AG04450 (cell line): ENCODE measurements around the gene NT5C. TPM values are rescaled to one million over a fixed set of nuclear protein-coding genes. Genes with fewer than 3 reads are reported as not detected.
A peak's percentile ranks its signal among the peaks of the same experiment; 100 is the strongest.

Experiments
- CTCF ChIA-PET: fragments of 300-600, 350-600 bp; formaldehyde crosslinking; extraction: SDS; loops from one replicate; lab custom pipeline; 2022; ENCODE audit warnings: antibody characterized with exemption, inconsistent platforms; lab: Charles Lee
- POLR2A ChIA-PET: fragments of 350-600 bp; formaldehyde crosslinking; extraction: SDS; loops from one replicate; lab custom pipeline; 2021; ENCODE audit warnings: antibody characterized with exemption, inconsistent platforms; lab: Yijun Ruan, JAX
- DNase-seq: peaks from one replicate; pipeline ENCODE4 v3.0.0-alpha.2; 2011; ENCODE audit warnings: low read depth, low spot score
- H3K27ac ChIP-seq: one replicate; pipeline ENCODE4 v1.5.1; 2012; ENCODE audit warnings: low read depth, low read length, control low read depth
- H3K27me3 ChIP-seq: one replicate; pipeline ENCODE4 v1.6.0; 2012; ENCODE audit warnings: low read length; ENCODE audit not compliant: control insufficient read depth, insufficient read depth
- H3K4me3 ChIP-seq: 2 replicates; pipeline ENCODE4 v1.5.1; 2011; ENCODE audit warnings: mild to moderate bottlenecking, low read depth, low read length, control low read depth
- H3K9me3 ChIP-seq: 2 replicates; pipeline ENCODE4 v1.5.1; 2012; ENCODE audit warnings: low read length; ENCODE audit not compliant: control insufficient read depth, insufficient read depth
- polyA plus RNA-seq: library from polyadenylated mRNA; depleted of rRNA; stranded (reverse); fragments of >200 nt; gene quantifications from 2 replicates; pipeline ENCODE4 v1.2.3, GENCODE V29; 2011
- TF ChIP-seq, protein P1 (sequence below): IDR thresholded peaks from 2 replicates; pipeline ENCODE4 v1.5.1; 2011; ENCODE audit warnings: low read depth, low read length, control low read depth, inconsistent platforms

The NT5C gene
- polyA plus RNA-seq, 1 experiment = 22.6 TPM

DNA sequence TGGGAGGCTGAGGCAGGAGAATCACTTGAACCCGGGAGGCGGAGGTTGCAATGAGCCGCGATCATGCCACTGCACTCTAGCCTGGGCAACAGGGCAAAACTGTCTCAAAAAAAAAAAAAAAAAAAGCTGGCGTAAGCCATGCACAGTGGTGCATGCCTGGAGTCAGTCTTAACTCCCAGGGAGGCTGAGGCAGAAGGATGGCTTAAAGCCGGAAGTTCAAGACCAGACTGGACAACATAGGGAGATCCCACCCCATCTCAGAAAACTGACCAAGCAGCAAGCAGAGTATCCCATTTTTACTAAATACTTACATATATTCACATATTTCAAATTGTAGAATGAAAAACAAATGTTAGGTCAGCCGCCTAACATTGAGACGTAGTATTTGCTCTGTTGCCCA, 4.6 kb downstream of the NT5C start:
- no peaks in the 10 kb centered on the region for H3K27me3 ChIP-seq
- CTCF ChIA-PET = interaction anchor here (0.6 to 2.1 kb wide), 3 partner anchors 13 to 263 kb away, joined by 4 to 13 read pairs (median 9); no protein-coding TSS in a partner anchor
- no peak for DNase-seq
- H3K9me3 ChIP-seq = peaks cover 5% of the 10 kb centered on the region; the same call in 1 of the 2 replicates
- TF ChIP-seq, protein P1, sequence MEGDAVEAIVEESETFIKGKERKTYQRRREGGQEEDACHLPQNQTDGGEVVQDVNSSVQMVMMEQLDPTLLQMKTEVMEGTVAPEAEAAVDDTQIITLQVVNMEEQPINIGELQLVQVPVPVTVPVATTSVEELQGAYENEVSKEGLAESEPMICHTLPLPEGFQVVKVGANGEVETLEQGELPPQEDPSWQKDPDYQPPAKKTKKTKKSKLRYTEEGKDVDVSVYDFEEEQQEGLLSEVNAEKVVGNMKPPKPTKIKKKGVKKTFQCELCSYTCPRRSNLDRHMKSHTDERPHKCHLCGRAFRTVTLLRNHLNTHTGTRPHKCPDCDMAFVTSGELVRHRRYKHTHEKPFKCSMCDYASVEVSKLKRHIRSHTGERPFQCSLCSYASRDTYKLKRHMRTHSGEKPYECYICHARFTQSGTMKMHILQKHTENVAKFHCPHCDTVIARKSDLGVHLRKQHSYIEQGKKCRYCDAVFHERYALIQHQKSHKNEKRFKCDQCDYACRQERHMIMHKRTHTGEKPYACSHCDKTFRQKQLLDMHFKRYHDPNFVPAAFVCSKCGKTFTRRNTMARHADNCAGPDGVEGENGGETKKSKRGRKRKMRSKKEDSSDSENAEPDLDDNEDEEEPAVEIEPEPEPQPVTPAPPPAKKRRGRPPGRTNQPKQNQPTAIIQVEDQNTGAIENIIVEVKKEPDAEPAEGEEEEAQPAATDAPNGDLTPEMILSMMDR = no peak
- H3K27ac ChIP-seq = no peak overlapping the region
- POLR2A ChIA-PET = no interaction called here
- no peak overlapping the region for H3K4me3 ChIP-seq

DNA sequence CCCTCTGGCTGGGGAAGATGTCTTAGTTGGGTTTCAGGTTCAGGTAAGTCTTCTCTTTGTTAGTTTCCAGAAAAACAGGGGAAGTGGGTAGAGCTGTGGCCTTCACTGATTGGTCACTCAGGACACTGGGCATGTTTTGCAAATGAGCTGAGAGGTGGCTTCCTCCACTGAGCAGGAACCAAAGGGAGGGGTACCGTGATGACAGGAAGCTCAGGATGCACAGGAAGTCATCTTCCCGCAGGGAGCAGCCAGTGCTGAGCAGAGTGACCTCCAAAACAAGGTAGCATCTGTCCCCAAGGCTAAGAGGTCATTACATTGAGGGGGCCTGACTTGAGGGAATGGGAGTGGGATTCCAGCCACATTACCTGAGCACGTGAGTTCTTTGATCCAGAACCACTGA, 5.6 kb downstream of the NT5C start:
- Histone ChIP-seq H3K27ac (no peak overlapping the region), H3K9me3 (peaks cover 5% of the 10 kb centered on the region; the same call in 1 of the 2 replicates), H3K27me3 (no peaks in the 10 kb centered on the region), H3K4me3 (no peak overlapping the region)
- TF ChIP-seq, protein P1 = no peak
- ChIA-PET POLR2A (no interaction called here), CTCF (interaction anchor here (5.2 kb wide), 1 partner anchor 12 kb away, joined by 44 read pairs; no protein-coding TSS in a partner anchor)
- DNase-seq = no peak

DNA sequence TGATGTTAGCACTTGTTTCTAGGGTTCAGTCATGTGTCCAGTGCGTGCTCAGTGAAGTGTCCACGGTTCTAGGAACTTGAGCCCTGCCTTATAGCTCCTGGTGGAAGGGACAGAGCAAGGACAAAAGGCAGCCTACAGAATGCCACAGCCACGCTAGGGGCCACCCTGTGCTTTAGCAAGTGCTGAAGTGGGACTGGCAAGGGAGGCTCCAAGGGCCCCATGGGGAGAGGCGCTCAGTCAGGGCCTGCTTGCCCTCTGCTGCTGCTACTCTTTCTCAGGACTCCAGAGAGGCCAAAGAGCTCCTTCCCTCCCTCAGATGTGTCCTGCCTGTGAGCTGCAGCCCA, 6.8 kb downstream of the NT5C start:
- Histone ChIP-seq H3K9me3 (peaks cover 5% of the 10 kb centered on the region; the same call in 1 of the 2 replicates), H3K4me3 (no peak overlapping the region), H3K27ac (no peak overlapping the region), H3K27me3 (no peaks in the 10 kb centered on the region)
- CTCF ChIA-PET = interaction anchor here (1.0 to 5.2 kb wide), 3 partner anchors 11 to 77 kb away, joined by 5 to 44 read pairs (median 9); no protein-coding TSS in a partner anchor
- DNase-seq = no peak
- TF ChIP-seq, protein P1 = no peak
- POLR2A ChIA-PET = interaction anchor here (1.2 kb wide), 1 partner anchor 15 kb away, joined by 4 read pairs; no protein-coding TSS in a partner anchor

DNA sequence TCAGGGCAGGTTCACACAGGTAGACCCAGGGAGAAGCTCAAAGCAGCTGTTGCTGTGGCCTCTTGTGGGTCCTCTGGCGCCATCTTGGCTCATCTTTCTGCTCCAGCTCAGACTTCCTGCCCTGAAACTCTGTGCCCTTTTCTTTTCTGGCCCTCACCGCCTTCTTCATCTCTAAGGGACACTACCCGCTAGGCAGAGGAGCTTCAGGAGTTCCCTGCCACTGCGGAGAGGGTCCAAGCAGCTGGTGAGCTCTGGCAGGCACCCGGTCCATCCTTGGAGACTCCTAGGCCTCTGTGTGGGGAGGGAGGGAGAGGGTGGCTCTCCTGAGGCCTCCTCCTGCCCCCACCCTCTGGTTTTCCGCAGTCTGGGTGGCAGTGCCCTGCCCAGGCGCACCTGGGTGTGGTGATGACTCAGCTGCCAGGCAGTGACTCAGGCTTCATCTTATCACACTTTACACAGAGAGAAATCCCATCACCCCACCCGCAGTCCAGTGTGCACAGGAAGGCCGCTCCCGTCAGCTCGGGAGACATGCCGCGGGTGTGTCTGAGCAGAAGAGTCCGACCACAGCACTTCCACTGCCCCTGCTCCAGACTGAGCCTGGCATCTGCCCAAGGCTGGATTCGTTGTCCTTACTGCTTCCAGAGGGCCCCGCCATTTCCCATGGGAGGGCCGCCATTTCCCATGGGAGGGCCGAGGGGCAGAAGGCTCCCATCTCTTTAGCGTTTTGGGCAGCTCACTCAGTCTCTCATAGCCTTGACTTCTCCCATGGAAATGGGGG, 7.3 kb downstream of the NT5C start:
- Histone ChIP-seq H3K27me3 (no peaks in the 10 kb centered on the region), H3K9me3 (peaks cover 5% of the 10 kb centered on the region; the same call in 1 of the 2 replicates), H3K4me3 (no peak overlapping the region), H3K27ac (peak overlapping the region; percentile 11)
- TF ChIP-seq, protein P1 = no peak
- no peak for DNase-seq
- ChIA-PET CTCF (interaction anchor here (0.7 to 5.2 kb wide), 5 partner anchors 11 to 126 kb away, joined by 3 to 44 read pairs (median 5); no protein-coding TSS in a partner anchor), POLR2A (interaction anchor here (1.2 kb wide), 1 partner anchor 15 kb away, joined by 4 read pairs; no protein-coding TSS in a partner anchor)

DNA sequence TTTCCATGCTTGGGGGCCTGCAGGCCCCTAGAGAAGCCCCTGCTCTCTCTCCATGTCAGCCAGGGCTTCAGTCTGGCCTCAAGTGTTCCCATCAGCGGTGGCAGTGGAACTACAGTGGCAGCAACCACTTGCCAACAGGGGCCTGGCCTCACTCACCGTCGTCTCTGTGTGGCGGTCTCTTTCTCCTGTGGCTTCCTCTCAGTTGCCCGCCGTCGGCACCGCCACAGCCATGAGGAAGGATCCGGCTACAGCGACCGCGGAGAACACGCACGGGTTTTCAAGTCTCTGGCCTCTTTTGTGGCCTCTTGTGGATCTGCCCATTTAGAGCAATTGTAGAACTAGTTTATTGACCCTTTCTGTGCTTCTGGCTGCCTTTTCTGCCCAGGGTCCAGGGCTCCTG, 13.2 kb downstream of the NT5C start:
- POLR2A ChIA-PET = no interaction called here
- DNase-seq = no peak
- CTCF ChIA-PET = interaction anchor here (0.7 to 5.2 kb wide), 4 partner anchors 13 to 245 kb away, joined by 5 to 67 read pairs (median 8); partner anchors contain the start of gene NT5C
- Histone ChIP-seq H3K4me3 (no peak overlapping the region), H3K9me3 (no peaks in the 10 kb centered on the region), H3K27me3 (no peaks in the 10 kb centered on the region), H3K27ac (no peak overlapping the region)
- TF ChIP-seq, protein P1 = no peak
